ENCODE results near the gene CSRNP3.

CSRNP3 gene

DNA sequence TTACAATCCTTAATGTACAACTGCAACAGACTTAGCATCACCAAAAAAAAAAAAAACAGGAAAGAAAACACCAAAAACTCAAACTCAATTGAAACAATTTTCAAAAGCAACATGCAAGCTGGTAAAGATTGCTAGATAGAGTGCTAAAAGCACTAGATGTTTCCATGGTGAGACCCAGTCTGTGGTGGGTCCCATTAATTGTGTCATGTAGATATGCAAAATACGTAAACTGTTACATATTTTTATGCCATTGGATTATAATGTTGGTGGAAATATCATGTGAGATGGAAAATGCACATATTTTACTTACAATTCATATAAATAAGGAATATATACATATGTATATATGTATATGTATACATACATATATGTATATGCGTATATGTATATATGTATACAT, 30.5 kb downstream of the CSRNP3 start:
- no peaks in the 10 kb centered on the region for H3K36me3 ChIP-seq (ENCODE audit: insufficient read depth, low read length)
- no peak overlapping the region for H3K4me3 ChIP-seq (ENCODE audit: low read depth, low read length)
- H3K27ac ChIP-seq (ENCODE audit: low read depth, low read length): no peak overlapping the region
- no peaks in the 10 kb centered on the region for H3K4me1 ChIP-seq (ENCODE audit: control insufficient read depth, insufficient read depth, low read length, unreplicated experiment)
- no peak overlapping the region for H2AFZ ChIP-seq (ENCODE audit: low read length, unreplicated experiment)
- no peaks in the 10 kb centered on the region for H3K27me3 ChIP-seq (ENCODE audit: insufficient read depth, low read length)
- H3K79me2 ChIP-seq (ENCODE audit: control insufficient read depth, insufficient read depth, low read length, unreplicated experiment): no peaks in the 10 kb centered on the region

GRCh38 chr2:165500816-165501215, 31.3 kb downstream of the CSRNP3 start:
- H3K4me3 ChIP-seq (ENCODE audit: low read depth, low read length): no peak overlapping the region
- H3K36me3 ChIP-seq (ENCODE audit: insufficient read depth, low read length): no peaks in the 10 kb centered on the region

DNA sequence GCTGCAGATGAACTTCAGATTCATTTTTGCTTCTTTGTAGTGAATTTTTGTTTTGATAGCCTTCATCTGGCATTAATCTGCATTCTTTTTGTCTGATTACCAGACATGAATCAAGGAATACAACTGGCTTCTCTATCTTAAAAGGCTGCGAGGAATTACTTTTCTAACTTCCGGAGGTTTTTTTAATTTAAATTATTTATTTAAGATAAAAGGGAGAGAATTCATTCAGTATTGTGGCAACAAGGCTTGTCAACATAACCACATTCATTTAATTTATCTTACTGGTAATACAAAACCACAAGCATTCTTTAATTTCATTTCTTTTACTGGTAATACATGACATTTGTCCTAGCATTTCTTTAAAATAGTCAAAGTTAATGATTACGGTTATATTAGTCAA, 36.0 kb downstream of the CSRNP3 start:
- H3K36me3 ChIP-seq (ENCODE audit: insufficient read depth, low read length): no peaks in the 10 kb centered on the region
- no peak overlapping the region for H2AFZ ChIP-seq (ENCODE audit: low read length, unreplicated experiment)
- no peak overlapping the region for H3K4me3 ChIP-seq (ENCODE audit: low read depth, low read length)
- H3K4me1 ChIP-seq (ENCODE audit: control insufficient read depth, insufficient read depth, low read length, unreplicated experiment): no peaks in the 10 kb centered on the region
- no peaks in the 10 kb centered on the region for H3K79me2 ChIP-seq (ENCODE audit: control insufficient read depth, insufficient read depth, low read length, unreplicated experiment)
- H3K27me3 ChIP-seq (ENCODE audit: insufficient read depth, low read length): no peaks in the 10 kb centered on the region
- H3K27ac ChIP-seq (ENCODE audit: low read depth, low read length): no peak overlapping the region

More at GRCh38 chr2:165500816-165501215, 31.3 kb downstream of the CSRNP3 start:
- no peaks in the 10 kb centered on the region for H3K4me1 ChIP-seq (ENCODE audit: control insufficient read depth, insufficient read depth, low read length, unreplicated experiment)
- no peaks in the 10 kb centered on the region for H3K27me3 ChIP-seq (ENCODE audit: insufficient read depth, low read length)
- no peaks in the 10 kb centered on the region for H3K79me2 ChIP-seq (ENCODE audit: control insufficient read depth, insufficient read depth, low read length, unreplicated experiment)
- no peak overlapping the region for H3K27ac ChIP-seq (ENCODE audit: low read depth, low read length)
- no peak overlapping the region for H2AFZ ChIP-seq (ENCODE audit: low read length, unreplicated experiment)

GRCh38 chr2:165508927-165509326, 39.4 kb downstream of the CSRNP3 start:
- Histone ChIP-seq H3K36me3 (ENCODE audit: insufficient read depth, low read length) (no peaks in the 10 kb centered on the region), H2AFZ (ENCODE audit: low read length, unreplicated experiment) (no peak overlapping the region), H3K79me2 (ENCODE audit: control insufficient read depth, insufficient read depth, low read length, unreplicated experiment) (no peaks in the 10 kb centered on the region), H3K27me3 (ENCODE audit: insufficient read depth, low read length) (no peaks in the 10 kb centered on the region), H3K4me3 (ENCODE audit: low read depth, low read length) (no peak overlapping the region), H3K4me1 (ENCODE audit: control insufficient read depth, insufficient read depth, low read length, unreplicated experiment) (no peaks in the 10 kb centered on the region), H3K27ac (ENCODE audit: low read depth, low read length) (no peak overlapping the region)

- no peak overlapping the region for H3K4me3 ChIP-seq (ENCODE audit: low read depth, low read length)
- no peaks in the 10 kb centered on the region for H3K79me2 ChIP-seq (ENCODE audit: control insufficient read depth, insufficient read depth, low read length, unreplicated experiment)
- H3K36me3 ChIP-seq (ENCODE audit: insufficient read depth, low read length): no peaks in the 10 kb centered on the region
- no peaks in the 10 kb centered on the region for H3K27me3 ChIP-seq (ENCODE audit: insufficient read depth, low read length)
- no peak overlapping the region for H2AFZ ChIP-seq (ENCODE audit: low read length, unreplicated experiment)
- H3K4me1 ChIP-seq (ENCODE audit: control insufficient read depth, insufficient read depth, low read length, unreplicated experiment): no peaks in the 10 kb centered on the region
- no peak overlapping the region for H3K27ac ChIP-seq (ENCODE audit: low read depth, low read length)
These were observed 44.0 kb downstream of the CSRNP3 start for GRCh38 chr2:165513479-165513878.

DNA sequence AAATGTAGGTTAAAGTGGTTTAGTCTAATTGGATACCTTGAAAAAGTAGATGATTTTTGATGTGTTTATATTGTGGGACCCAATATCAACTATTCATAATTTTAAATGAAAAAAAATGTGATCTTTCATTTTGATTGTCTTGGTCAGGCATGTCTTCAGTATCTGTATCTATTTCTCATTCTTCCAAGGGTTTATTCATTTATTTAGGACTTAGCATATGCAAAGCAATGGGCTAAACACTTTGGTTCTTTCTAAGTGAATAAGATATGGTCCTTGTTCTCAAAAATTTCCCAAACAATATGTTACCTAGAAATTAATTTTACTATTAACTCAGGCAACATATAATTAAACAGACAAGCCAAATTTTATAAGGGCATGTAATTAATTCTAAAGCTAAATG, 49.1 kb downstream of the CSRNP3 start:
- no peaks in the 10 kb centered on the region for H3K27me3 ChIP-seq (ENCODE audit: insufficient read depth, low read length)

DNA sequence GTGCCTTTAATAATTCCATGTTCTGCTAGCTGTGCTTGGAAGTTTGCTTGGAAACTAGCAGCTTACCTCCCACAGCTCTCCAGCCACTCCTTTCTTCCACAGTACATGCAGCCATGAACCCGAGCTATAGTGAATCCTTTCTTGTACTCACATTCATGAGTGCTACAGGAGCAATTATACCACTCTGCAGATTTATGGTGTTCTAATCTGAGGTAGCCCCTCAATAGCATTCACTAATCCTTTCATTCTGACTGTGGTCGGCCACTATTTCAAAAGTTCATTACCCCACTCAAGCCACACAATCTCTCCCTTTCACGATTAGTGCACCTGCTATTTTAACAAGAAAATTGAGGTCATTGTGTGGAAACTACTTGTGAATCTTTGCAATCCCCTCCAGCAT, 53.2 kb downstream of the CSRNP3 start:
- no peaks in the 10 kb centered on the region for H3K36me3 ChIP-seq (ENCODE audit: insufficient read depth, low read length)
- H2AFZ ChIP-seq (ENCODE audit: low read length, unreplicated experiment): no peak overlapping the region
- H3K27me3 ChIP-seq (ENCODE audit: insufficient read depth, low read length): no peaks in the 10 kb centered on the region
- H3K4me1 ChIP-seq (ENCODE audit: control insufficient read depth, insufficient read depth, low read length, unreplicated experiment): no peaks in the 10 kb centered on the region
- no peak overlapping the region for H3K27ac ChIP-seq (ENCODE audit: low read depth, low read length)
- no peak overlapping the region for H3K4me3 ChIP-seq (ENCODE audit: low read depth, low read length)
- no peaks in the 10 kb centered on the region for H3K79me2 ChIP-seq (ENCODE audit: control insufficient read depth, insufficient read depth, low read length, unreplicated experiment)

More for the DNA sequence above, 49.1 kb downstream of the CSRNP3 start:
- H3K4me1 ChIP-seq (ENCODE audit: control insufficient read depth, insufficient read depth, low read length, unreplicated experiment): no peaks in the 10 kb centered on the region
- H2AFZ ChIP-seq (ENCODE audit: low read length, unreplicated experiment): no peak overlapping the region
- H3K79me2 ChIP-seq (ENCODE audit: control insufficient read depth, insufficient read depth, low read length, unreplicated experiment): no peaks in the 10 kb centered on the region
- H3K27ac ChIP-seq (ENCODE audit: low read depth, low read length): no peak overlapping the region
- H3K4me3 ChIP-seq (ENCODE audit: low read depth, low read length): no peak overlapping the region
- no peaks in the 10 kb centered on the region for H3K36me3 ChIP-seq (ENCODE audit: insufficient read depth, low read length)

- Histone ChIP-seq H3K27ac (ENCODE audit: low read depth, low read length) (no peak overlapping the region), H3K4me3 (ENCODE audit: low read depth, low read length) (no peak overlapping the region), H3K79me2 (ENCODE audit: control insufficient read depth, insufficient read depth, low read length, unreplicated experiment) (no peaks in the 10 kb centered on the region), H3K4me1 (ENCODE audit: control insufficient read depth, insufficient read depth, low read length, unreplicated experiment) (peaks cover 10% of the 10 kb centered on the region), H3K27me3 (ENCODE audit: insufficient read depth, low read length) (no peaks in the 10 kb centered on the region), H2AFZ (ENCODE audit: low read length, unreplicated experiment) (no peak overlapping the region), H3K36me3 (ENCODE audit: insufficient read depth, low read length) (no peaks in the 10 kb centered on the region)
These were observed 55.2 kb downstream of the CSRNP3 start for GRCh38 chr2:165524720-165525119.

DNA sequence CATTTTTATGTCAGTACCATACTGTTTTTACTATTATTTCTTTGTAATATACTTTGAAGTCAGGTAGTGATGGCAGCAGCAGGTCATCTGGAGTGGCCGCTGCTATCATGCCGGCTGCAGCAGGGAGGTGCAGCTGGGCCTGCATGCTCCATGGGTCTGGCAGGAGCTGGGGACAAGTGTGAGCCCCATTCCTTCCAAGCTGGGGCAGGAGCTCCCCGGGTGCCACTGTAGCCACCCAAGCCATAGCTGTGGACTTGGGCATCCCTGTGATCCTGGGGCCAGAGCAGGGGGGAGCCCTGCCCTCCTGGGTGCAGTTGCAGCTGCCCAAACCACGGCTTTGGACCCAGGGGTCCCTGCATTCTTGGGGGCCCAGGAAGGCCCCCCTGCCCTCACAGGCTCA, 59.2 kb downstream of the CSRNP3 start:
- H3K79me2 ChIP-seq (ENCODE audit: control insufficient read depth, insufficient read depth, low read length, unreplicated experiment): no peaks in the 10 kb centered on the region
- no peaks in the 10 kb centered on the region for H3K36me3 ChIP-seq (ENCODE audit: insufficient read depth, low read length)

DNA sequence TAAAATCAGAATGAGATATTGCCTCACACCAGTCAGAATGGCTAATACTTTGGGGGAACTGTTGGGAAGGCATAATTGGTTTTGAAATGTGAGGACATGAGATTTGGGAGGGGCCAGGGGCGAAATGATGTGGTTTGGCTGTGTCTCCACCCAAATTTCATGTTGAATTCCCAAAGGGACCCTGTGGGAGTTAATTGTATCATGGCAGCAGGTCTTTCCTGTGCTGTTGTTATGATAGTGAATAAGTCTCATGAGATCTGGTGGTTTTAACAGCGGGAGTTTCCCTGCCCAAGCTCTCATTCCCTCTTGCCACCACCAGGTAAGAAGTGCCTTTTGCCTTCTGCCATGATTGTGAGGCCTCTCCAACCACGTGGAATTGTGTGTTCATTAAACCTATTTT, 59.6 kb downstream of the CSRNP3 start:
- Histone ChIP-seq H3K27ac (ENCODE audit: low read depth, low read length) (no peak overlapping the region), H2AFZ (ENCODE audit: low read length, unreplicated experiment) (no peak overlapping the region), H3K36me3 (ENCODE audit: insufficient read depth, low read length) (no peaks in the 10 kb centered on the region), H3K4me1 (ENCODE audit: control insufficient read depth, insufficient read depth, low read length, unreplicated experiment) (peaks cover 10% of the 10 kb centered on the region), H3K4me3 (ENCODE audit: low read depth, low read length) (no peak overlapping the region), H3K79me2 (ENCODE audit: control insufficient read depth, insufficient read depth, low read length, unreplicated experiment) (no peaks in the 10 kb centered on the region), H3K27me3 (ENCODE audit: insufficient read depth, low read length) (no peaks in the 10 kb centered on the region)

More for the DNA sequence above, 59.2 kb downstream of the CSRNP3 start:
- Histone ChIP-seq H3K27ac (ENCODE audit: low read depth, low read length) (no peak overlapping the region), H3K4me1 (ENCODE audit: control insufficient read depth, insufficient read depth, low read length, unreplicated experiment) (peaks cover 10% of the 10 kb centered on the region), H3K4me3 (ENCODE audit: low read depth, low read length) (no peak overlapping the region), H2AFZ (ENCODE audit: low read length, unreplicated experiment) (no peak overlapping the region), H3K27me3 (ENCODE audit: insufficient read depth, low read length) (no peaks in the 10 kb centered on the region)

- H2AFZ ChIP-seq (ENCODE audit: low read length, unreplicated experiment): no peak overlapping the region
- peaks cover 10% of the 10 kb centered on the region for H3K4me1 ChIP-seq (ENCODE audit: control insufficient read depth, insufficient read depth, low read length, unreplicated experiment)
- H3K27ac ChIP-seq (ENCODE audit: low read depth, low read length): no peak overlapping the region
- H3K27me3 ChIP-seq (ENCODE audit: insufficient read depth, low read length): no peaks in the 10 kb centered on the region
- H3K36me3 ChIP-seq (ENCODE audit: insufficient read depth, low read length): no peaks in the 10 kb centered on the region
- no peak overlapping the region for H3K4me3 ChIP-seq (ENCODE audit: low read depth, low read length)
- H3K79me2 ChIP-seq (ENCODE audit: control insufficient read depth, insufficient read depth, low read length, unreplicated experiment): no peaks in the 10 kb centered on the region
These were observed 63.8 kb downstream of the CSRNP3 start for GRCh38 chr2:165533331-165533730.
